Colonic mucosa (tissue), 4 donors: ENCODE measurements around the gene OSBP2. TPM values are rescaled to one million over a fixed set of nuclear protein-coding genes. Genes with fewer than 3 reads are reported as not detected.
"Not testable (repeated sequence)": the region's sequence is repeated elsewhere in the genome, so short reads cannot be mapped to it uniquely, and the experiment has no call there.

Source experiments
- DNase-seq: peaks from one replicate; pipeline ENCODE4 v3.0.0-alpha.2; 2020
- H3K27ac ChIP-seq: fragments of 200-600 bp; one replicate; pipeline ENCODE4 v1.8.0; 2021
- H3K27me3 ChIP-seq: fragments of 200-600 bp; one replicate; pipeline ENCODE4 v1.8.0; 2021
- H3K36me3 ChIP-seq: fragments of 200-600 bp; one replicate; pipeline ENCODE4 v1.8.0; 2021
- H3K4me1 ChIP-seq: fragments of 200-600 bp; one replicate; pipeline ENCODE4 v1.8.0; 2021; ENCODE audit warnings: mild to moderate bottlenecking
- H3K4me3 ChIP-seq: fragments of 200-600 bp; one replicate; pipeline ENCODE4 v1.8.0; 2021
- H3K9ac ChIP-seq, 2 donors: one replicate each; pipeline ENCODE4 v1.7.0; 2013; ENCODE audit warnings: control low read depth in 2 of 2, low read depth in 2 of 2, low read length in 2 of 2
- H3K9me3 ChIP-seq: fragments of 200-600 bp; one replicate; pipeline ENCODE4 v1.8.0; 2021
- intact Hi-C: fragments of 100-400 bp; cut with DNase I; formaldehyde crosslinking; loops from one replicate; pipeline ENCODE4 v1.14.1; 2022
- total RNA-seq, 2 donors: library from RNA; stranded (reverse); fragmentation: NEBNext Ultra II Directional in 1 of 2; extraction: Animal tissue kit (Norgen Biotek cat#: 25700) in 1 of 2; gene quantifications; one replicate each; pipeline ENCODE4 v1.2.1, GENCODE V29; 2021
- TF ChIP-seq, protein P1 (sequence below): fragments of 200-600 bp; IDR thresholded peaks from one replicate; pipeline ENCODE4 v1.8.0; 2022; ENCODE audit warnings: antibody characterized with exemption, mild to moderate bottlenecking
- donor health status: healthy.
- donor health status: DM: no; HTN: no; CAD: no.
- donor health status: DM: no; HTN: no; CAD: no.

The OSBP2 gene
- total RNA-seq, 2 donors from 2014 or later = 3.2 to 4.3 TPM

DNA sequence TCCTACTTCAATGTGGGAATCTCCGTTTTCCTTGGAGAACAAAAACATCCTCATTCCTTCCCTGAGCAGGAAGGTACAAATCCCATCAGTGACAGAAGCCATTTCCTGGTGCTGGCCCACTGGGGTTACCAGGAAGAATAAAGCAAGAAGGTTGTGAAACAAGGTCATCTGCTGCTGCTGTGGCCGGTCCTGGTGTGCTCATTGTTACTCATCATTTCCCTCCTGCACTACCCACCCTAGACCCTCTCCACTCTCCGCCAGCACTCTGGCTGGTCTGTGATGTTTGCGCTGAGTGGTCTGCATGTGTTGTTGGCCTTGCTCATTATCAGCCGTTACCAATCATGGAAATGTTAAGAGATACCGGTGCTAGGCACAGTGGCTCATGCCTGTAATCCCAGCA lies 37.0 kb downstream of the OSBP2 start:
- H3K4me3 ChIP-seq = no peak overlapping the region
- H3K4me1 ChIP-seq = no peaks in the 10 kb centered on the region
- H3K27me3 ChIP-seq = no peaks in the 10 kb centered on the region
- intact Hi-C loops = no loop called here
- no peaks in the 10 kb centered on the region for H3K36me3 ChIP-seq
- no peak overlapping the region for H3K27ac ChIP-seq
- TF ChIP-seq, protein P1, sequence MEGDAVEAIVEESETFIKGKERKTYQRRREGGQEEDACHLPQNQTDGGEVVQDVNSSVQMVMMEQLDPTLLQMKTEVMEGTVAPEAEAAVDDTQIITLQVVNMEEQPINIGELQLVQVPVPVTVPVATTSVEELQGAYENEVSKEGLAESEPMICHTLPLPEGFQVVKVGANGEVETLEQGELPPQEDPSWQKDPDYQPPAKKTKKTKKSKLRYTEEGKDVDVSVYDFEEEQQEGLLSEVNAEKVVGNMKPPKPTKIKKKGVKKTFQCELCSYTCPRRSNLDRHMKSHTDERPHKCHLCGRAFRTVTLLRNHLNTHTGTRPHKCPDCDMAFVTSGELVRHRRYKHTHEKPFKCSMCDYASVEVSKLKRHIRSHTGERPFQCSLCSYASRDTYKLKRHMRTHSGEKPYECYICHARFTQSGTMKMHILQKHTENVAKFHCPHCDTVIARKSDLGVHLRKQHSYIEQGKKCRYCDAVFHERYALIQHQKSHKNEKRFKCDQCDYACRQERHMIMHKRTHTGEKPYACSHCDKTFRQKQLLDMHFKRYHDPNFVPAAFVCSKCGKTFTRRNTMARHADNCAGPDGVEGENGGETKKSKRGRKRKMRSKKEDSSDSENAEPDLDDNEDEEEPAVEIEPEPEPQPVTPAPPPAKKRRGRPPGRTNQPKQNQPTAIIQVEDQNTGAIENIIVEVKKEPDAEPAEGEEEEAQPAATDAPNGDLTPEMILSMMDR = no peak
- no peak overlapping the region for H3K9ac ChIP-seq
- no peak for DNase-seq
- no peaks in the 10 kb centered on the region for H3K9me3 ChIP-seq

DNA sequence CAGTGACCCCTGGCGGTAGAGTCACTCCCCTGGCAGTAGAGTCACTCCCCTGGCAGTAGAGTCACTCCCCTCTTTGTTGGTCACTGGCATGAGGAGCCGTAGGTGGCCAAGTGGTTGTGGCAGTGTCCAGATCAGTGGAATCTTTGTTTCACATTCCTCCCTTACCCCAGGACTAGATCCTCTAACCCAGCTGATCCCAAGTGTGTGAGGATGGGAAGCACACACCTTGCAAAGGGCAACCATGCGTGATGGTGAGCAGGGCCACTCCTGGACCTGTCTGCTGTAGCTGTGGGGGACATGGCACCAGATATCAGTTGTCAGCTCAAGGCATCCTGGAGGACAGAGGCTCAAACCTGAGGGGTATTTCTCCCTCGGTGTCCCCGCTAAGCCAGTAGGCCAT lies 37.8 kb downstream of the OSBP2 start:
- DNase-seq = no peak
- no peak overlapping the region for H3K9ac ChIP-seq
- no peak overlapping the region for H3K4me3 ChIP-seq
- no peaks in the 10 kb centered on the region for H3K9me3 ChIP-seq
- no peak overlapping the region for H3K27ac ChIP-seq
- TF ChIP-seq, protein P1 = no peak
- H3K4me1 ChIP-seq = no peaks in the 10 kb centered on the region
- no peaks in the 10 kb centered on the region for H3K27me3 ChIP-seq
- intact Hi-C loops = no loop called here
- no peaks in the 10 kb centered on the region for H3K36me3 ChIP-seq

DNA sequence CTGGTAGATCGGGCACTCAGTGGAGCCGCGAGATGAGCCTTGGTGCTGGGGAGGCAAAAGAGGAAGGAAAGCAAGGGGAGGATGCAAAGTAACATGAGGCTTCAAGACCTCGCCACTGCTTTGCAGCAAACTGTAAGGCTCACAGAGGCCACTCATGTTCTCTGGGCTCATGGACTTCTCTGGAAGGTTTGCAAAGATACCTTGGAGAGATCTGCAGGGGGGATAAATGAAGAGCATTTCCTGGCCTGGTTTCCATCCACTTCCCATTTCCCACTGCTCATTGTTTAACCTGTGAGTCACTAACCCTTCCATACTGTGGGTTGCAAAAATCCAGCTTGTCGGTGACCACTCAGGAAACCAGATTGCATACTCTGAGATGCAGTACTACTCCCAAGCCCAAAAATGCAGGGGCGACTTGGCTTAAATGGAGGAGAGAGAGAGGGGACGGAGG lies 38.5 kb downstream of the OSBP2 start:
- H3K4me3 ChIP-seq = no peak overlapping the region
- intact Hi-C loops = no loop called here
- H3K36me3 ChIP-seq = no peaks in the 10 kb centered on the region
- no peaks in the 10 kb centered on the region for H3K27me3 ChIP-seq
- no peak overlapping the region for H3K27ac ChIP-seq
- H3K9me3 ChIP-seq = no peaks in the 10 kb centered on the region
- DNase-seq = no peak
- no peak overlapping the region for H3K9ac ChIP-seq
- no peaks in the 10 kb centered on the region for H3K4me1 ChIP-seq
- TF ChIP-seq, protein P1 = no peak

DNA sequence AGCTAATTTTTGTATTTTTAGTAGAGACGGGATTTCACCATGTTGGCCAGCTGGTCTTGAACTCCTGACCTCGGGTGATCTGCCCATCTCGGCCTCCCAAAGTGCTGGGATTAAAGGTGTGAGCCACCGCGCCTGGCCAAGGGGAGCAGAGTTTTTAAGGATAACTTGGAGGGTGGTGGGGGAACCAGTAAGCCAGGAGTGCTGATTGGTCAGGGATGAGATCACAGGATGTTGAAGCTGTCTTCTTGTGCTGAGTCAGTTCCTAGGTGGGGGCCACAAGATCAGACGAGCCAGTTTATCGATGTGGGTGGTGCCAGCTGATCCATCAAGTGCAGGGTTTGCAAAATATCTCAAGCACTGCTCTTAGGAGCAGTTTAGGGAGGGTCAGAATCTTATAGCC lies 45.3 kb downstream of the OSBP2 start:
- intact Hi-C loops, DNase-seq, H3K4me3 ChIP-seq: not testable (repeated sequence)

DNA sequence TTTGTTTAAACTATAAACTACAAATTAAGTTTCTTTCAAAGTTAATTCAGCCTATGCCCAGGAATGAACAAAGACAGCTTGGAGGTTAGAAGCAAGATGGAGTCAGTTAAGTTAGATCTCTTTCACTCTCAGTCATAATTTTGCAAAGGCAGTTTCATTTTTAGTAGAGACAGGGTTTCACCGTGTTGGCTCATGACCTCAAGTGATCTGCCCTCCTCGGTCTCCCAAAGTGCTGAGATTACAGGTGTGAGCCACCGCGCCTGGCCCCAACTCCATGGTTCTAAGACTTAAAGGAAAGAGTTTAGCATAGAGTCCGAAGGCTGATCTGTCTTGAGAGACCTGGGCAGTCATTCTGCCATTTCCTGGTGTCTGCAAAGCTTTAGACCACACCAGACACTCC lies 45.8 kb downstream of the OSBP2 start:
- intact Hi-C loops, H3K27me3 ChIP-seq: not testable (repeated sequence)

More for the DNA sequence above, 45.3 kb downstream of the OSBP2 start:
- not testable (repeated sequence) for H3K27ac ChIP-seq, H3K9me3 ChIP-seq, H3K9ac ChIP-seq, H3K36me3 ChIP-seq, H3K27me3 ChIP-seq, H3K4me1 ChIP-seq

DNA sequence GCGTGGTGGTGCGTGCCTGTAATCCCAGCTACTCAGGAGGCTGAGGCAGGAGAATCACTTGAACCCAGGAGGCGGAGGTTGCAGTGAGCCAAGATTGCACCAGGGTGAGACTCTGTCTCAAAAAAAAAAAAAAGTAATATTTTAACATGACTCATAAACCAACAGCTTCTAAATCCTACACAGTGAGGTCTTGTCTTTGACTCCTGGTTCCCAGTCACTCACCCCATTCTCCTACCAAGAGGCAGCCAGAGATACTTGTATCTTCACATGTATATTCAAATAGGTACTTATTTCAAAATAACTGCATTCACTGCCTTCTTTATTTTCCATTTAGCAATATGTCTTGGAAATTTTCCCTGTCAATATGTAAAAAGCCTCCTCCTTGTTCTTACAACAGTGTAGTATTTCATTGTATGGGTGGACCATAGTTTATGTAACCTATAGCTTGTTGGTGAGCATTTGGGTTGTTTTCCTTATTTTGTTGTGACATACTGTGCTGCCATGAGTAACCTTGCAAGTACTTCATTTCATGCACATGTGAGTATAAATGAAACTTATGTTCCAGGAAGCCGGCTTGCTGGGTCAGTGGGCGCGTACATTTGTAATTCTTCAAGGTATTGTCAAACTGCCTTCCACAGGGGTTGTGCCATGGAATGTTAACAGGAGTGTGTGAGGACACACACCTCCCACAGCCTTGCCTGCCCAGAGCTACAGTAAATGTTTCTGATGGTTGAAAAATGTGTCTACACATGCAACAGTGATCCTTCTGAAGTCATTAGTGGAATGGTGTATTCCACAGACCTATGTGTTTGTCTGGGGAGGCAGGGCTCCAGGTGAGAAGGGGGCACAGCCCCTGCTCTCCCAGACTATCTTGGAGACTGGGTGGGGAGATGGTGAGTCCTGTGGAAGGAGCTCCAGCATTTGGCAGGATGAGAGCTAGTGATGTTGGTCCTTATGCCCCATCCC lies 47.9 kb downstream of the OSBP2 start:
- no peak overlapping the region for H3K9ac ChIP-seq
- DNase-seq = no peak
- intact Hi-C loops = no loop called here

More for the DNA sequence above, 45.8 kb downstream of the OSBP2 start:
- not testable (repeated sequence) for H3K9ac ChIP-seq, H3K4me3 ChIP-seq, H3K4me1 ChIP-seq, H3K27ac ChIP-seq, H3K9me3 ChIP-seq, DNase-seq, H3K36me3 ChIP-seq

More for the DNA sequence above, 47.9 kb downstream of the OSBP2 start:
- Histone ChIP-seq H3K27me3 (no peaks in the 10 kb centered on the region), H3K36me3 (no peaks in the 10 kb centered on the region), H3K27ac (no peak overlapping the region), H3K9me3 (no peaks in the 10 kb centered on the region), H3K4me1 (no peaks in the 10 kb centered on the region), H3K4me3 (no peak overlapping the region)
- TF ChIP-seq, protein P1 = no peak
